22Rv1 (cell line): ENCODE results near the gene NFATC2.

Experiments used
- H3K27ac ChIP-seq: fragments of 450-650 bp; 2 replicates; pipeline ENCODE4 v1.5.1; 2017
- CTCF ChIP-seq: fragments of 450-650 bp; IDR thresholded peaks from 2 replicates; pipeline ENCODE4 v1.5.1; 2017; ENCODE audit warnings: mild to moderate bottlenecking
- ZFX ChIP-seq: fragments of 450-650 bp; IDR thresholded peaks from 2 replicates; pipeline ENCODE4 v1.6.1; 2017; ENCODE audit warnings: antibody characterized with exemption, borderline replicate concordance

The NFATC2 gene

GRCh38 chr20:51567622-51568021 lies 25.1 kb upstream of the NFATC2 start:
- H3K27ac ChIP-seq = no peak overlapping the region
- TF ChIP-seq ZFX (no peak), CTCF (no peak)

- no peak for TF ChIP-seq CTCF
- TF ChIP-seq ZFX = no peak
- no peak overlapping the region for H3K27ac ChIP-seq
Measured at GRCh38 chr20:51566594-51566993, 24.1 kb upstream of the NFATC2 start.

DNA sequence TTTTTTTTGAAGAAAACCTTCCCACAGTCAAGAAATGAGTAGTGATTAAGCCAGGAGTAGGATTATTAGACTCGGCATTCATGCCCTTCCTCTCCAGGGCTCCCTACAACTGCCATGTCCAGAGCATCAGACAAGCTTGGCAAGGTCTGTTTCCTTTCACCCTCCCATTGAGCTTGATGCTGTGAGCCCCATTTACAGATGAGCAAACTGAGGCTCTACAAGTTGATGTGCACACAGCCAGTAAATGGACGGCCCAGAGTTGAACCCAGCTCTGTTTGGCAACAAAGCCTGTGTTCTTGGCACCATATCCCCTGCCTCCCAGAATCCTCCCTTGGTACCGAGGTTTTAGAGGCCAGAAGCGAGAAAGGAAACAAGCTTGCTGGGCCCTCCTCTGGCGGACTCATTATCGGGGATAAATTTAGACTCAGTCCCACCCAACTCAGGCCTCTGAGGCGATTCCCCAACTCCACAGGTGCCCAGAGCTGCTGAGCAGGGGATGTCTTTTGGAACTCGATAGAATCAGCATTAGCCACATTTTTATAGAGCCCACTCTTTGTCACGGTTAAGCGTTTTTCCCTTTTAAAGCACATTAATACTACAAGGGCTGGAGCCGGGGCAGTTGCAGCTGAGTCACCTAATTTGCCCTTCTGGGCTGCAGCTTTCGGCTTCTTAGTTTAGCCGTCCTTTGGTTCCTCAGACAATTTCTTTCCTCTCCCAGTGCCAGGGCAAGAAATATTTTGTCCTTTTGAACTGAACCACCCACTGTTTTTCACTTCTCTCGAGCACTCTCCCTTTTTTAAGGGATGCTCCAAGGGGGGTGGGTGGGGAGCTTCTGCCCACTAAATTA lies 23.0 kb upstream of the NFATC2 start:
- no peak overlapping the region for H3K27ac ChIP-seq
- TF ChIP-seq CTCF = no peak
- TF ChIP-seq ZFX = no peak

- no peak overlapping the region for H3K27ac ChIP-seq
- TF ChIP-seq CTCF = no peak
- no peak for TF ChIP-seq ZFX
Measured at GRCh38 chr20:51563486-51564332, 21.2 kb upstream of the NFATC2 start.

DNA sequence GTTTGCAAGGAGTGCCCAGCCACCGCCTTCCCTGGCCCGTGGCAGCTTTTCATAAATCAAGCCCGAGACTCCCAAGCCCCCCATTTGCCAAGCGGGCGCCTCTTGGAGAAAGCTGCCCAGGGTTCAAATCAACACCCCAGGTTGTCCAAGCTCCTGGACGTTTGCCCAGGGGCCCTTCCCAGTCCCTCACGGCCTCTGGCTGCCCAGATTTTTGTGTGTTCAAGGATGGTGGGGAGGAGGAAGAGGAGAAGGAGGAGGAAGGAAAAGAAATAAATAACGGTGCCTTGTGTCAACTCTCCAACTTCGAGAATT lies 20.6 kb upstream of the NFATC2 start:
- no peak overlapping the region for H3K27ac ChIP-seq

GRCh38 chr20:51562332-51563173 lies 20.0 kb upstream of the NFATC2 start:
- TF ChIP-seq ZFX (no peak), CTCF (peak; percentile 17; the same call in 1 of the 2 replicates)
- H3K27ac ChIP-seq = no peak overlapping the region

More for the DNA sequence above, 20.6 kb upstream of the NFATC2 start:
- TF ChIP-seq ZFX (no peak), CTCF (no peak)
